Peyer's patch (tissue), 4 donors: ENCODE measurements around the gene DRAM1.

Experiments used
- POLR2A ChIP-seq, 2 donors: fragments of 450-650 bp; IDR thresholded peaks; one replicate each; pipeline ENCODE4 v1.5.1; 2017; ENCODE audit warnings: antibody characterized with exemption in 2 of 2, mild to moderate bottlenecking in 2 of 2, moderate library complexity in 2 of 2
- TF ChIP-seq, protein P1 (sequence below), 6 experiments: fragments of 450-650 bp in 4 of 6; fragments of 200-600 bp in 2 of 6; sonication (generic) in 1 of 6; IDR thresholded peaks; one replicate each; pipeline ENCODE4 v1.5.1; 2017 to 2019; ENCODE audit warnings: antibody characterized with exemption in 6 of 6, mild to moderate bottlenecking in 3 of 6, moderate library complexity in 1 of 6

DNA sequence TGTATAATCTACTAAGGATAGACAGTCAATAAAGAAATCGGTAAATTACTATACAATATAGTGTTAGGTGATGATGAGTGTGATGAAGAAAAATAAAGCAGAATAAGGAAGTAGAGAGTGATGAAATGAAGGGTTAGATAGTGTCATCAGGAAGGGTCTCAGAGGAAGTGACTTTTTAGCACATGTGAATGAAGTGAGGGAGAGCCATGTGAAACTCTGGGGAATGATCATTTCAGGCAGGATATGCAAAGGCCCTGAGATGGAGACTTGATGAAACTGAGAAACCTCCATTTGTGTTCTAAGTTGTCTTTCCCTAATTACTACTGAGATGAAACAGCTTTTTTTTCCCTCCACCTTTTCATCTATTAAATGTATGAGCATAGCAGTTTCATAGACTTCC, 27.2 kb upstream of the DRAM1 start:
- TF ChIP-seq POLR2A (IDR thresholded peaks at IDR 0.05) = no peak
- TF ChIP-seq, protein P1, sequence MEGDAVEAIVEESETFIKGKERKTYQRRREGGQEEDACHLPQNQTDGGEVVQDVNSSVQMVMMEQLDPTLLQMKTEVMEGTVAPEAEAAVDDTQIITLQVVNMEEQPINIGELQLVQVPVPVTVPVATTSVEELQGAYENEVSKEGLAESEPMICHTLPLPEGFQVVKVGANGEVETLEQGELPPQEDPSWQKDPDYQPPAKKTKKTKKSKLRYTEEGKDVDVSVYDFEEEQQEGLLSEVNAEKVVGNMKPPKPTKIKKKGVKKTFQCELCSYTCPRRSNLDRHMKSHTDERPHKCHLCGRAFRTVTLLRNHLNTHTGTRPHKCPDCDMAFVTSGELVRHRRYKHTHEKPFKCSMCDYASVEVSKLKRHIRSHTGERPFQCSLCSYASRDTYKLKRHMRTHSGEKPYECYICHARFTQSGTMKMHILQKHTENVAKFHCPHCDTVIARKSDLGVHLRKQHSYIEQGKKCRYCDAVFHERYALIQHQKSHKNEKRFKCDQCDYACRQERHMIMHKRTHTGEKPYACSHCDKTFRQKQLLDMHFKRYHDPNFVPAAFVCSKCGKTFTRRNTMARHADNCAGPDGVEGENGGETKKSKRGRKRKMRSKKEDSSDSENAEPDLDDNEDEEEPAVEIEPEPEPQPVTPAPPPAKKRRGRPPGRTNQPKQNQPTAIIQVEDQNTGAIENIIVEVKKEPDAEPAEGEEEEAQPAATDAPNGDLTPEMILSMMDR (IDR thresholded peaks at IDR 0.05) = no peak
